22Rv1 (cell line): Measurements from ENCODE around the gene GAREM1.

Experiments
- ZFX ChIP-seq: fragments of 450-650 bp; IDR thresholded peaks from 2 replicates; pipeline ENCODE4 v1.6.1; 2017; ENCODE audit warnings: antibody characterized with exemption, borderline replicate concordance
- TF ChIP-seq, protein P1 (sequence below): fragments of 450-650 bp; IDR thresholded peaks from 2 replicates; pipeline ENCODE4 v1.5.1; 2017; ENCODE audit warnings: mild to moderate bottlenecking

DNA sequence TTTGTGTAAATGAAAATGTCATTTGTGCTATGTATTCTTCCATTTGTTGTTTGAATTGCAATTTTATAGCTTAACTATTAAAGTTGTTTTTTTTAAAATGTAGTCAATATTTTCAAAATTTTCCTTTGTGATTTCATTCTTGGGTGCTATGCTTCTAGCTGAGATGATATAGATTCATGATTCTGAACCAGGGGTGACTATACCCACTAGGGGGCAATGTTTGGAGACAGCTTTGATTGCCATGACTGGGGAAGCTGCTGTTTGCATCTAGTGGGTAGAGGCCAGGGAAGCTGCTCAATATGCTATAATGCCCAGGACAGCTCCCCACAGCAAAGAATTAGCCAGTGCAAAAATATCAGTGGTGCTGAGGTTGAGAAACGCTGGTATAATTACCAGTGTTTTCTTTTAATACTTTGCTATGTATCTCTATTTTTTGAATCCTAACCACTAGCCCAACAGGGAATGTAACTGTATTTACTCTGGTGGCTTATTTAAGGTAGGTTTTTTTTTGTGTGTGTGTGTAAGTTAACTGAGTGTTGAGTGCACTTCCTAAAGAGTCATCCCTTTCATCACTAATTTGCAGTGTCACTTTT is 181.1 kb downstream of the GAREM1 start:
- TF ChIP-seq, protein P1, sequence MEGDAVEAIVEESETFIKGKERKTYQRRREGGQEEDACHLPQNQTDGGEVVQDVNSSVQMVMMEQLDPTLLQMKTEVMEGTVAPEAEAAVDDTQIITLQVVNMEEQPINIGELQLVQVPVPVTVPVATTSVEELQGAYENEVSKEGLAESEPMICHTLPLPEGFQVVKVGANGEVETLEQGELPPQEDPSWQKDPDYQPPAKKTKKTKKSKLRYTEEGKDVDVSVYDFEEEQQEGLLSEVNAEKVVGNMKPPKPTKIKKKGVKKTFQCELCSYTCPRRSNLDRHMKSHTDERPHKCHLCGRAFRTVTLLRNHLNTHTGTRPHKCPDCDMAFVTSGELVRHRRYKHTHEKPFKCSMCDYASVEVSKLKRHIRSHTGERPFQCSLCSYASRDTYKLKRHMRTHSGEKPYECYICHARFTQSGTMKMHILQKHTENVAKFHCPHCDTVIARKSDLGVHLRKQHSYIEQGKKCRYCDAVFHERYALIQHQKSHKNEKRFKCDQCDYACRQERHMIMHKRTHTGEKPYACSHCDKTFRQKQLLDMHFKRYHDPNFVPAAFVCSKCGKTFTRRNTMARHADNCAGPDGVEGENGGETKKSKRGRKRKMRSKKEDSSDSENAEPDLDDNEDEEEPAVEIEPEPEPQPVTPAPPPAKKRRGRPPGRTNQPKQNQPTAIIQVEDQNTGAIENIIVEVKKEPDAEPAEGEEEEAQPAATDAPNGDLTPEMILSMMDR, result peak; percentile 87
- no peak for TF ChIP-seq ZFX
